ENCODE measurements around the gene UBR7.

The UBR7 gene

GRCh38 chr14:93246534-93246933 is 39.5 kb downstream of the UBR7 start:
- DNase-seq (ENCODE audit: insufficient read length, low spot score) (no peak), FAIRE-seq (no peak)
- TF ChIP-seq POU2F2 (IDR thresholded peaks at IDR 0.05; ENCODE audit: low read depth, low read length) (no peak), POLR2AphosphoS5 (IDR thresholded peaks at IDR 0.05; ENCODE audit: low read depth, low read length) (no peak), POLR2A (IDR thresholded peaks at IDR 0.05; ENCODE audit: low read depth, low read length) (no peak), PAX5 (IDR thresholded peaks at IDR 0.05; ENCODE audit: insufficient read depth, low read length, severe bottlenecking) (no peak), SPI1 (IDR thresholded peaks at IDR 0.05; ENCODE audit: low read depth, low read length) (no peak), TAF1 (IDR thresholded peaks at IDR 0.05; ENCODE audit: low read depth, low read length) (no peak)

GRCh38 chr14:93249128-93249831 is 42.2 kb downstream of the UBR7 start:
- FAIRE-seq: no peak
- no peak for DNase-seq (ENCODE audit: insufficient read length, low spot score)
- TF ChIP-seq SPI1 (IDR thresholded peaks at IDR 0.05; ENCODE audit: low read depth, low read length): no peak
- no peak for TF ChIP-seq POLR2AphosphoS5 (IDR thresholded peaks at IDR 0.05; ENCODE audit: low read depth, low read length)
- TF ChIP-seq PAX5 (IDR thresholded peaks at IDR 0.05; ENCODE audit: insufficient read depth, low read length, severe bottlenecking): no peak
- TF ChIP-seq TAF1 (IDR thresholded peaks at IDR 0.05; ENCODE audit: low read depth, low read length): no peak
- no peak for TF ChIP-seq POU2F2 (IDR thresholded peaks at IDR 0.05; ENCODE audit: low read depth, low read length)
- TF ChIP-seq POLR2A (IDR thresholded peaks at IDR 0.05; ENCODE audit: low read depth, low read length): no peak

- FAIRE-seq (no peak), DNase-seq (ENCODE audit: insufficient read length, low spot score) (no peak)
- TF ChIP-seq POLR2AphosphoS5 (IDR thresholded peaks at IDR 0.05; ENCODE audit: low read depth, low read length): no peak
- no peak for TF ChIP-seq SPI1 (IDR thresholded peaks at IDR 0.05; ENCODE audit: low read depth, low read length)
- no peak for TF ChIP-seq POLR2A (IDR thresholded peaks at IDR 0.05; ENCODE audit: low read depth, low read length)
- TF ChIP-seq POU2F2 (IDR thresholded peaks at IDR 0.05; ENCODE audit: low read depth, low read length): no peak
- TF ChIP-seq PAX5 (IDR thresholded peaks at IDR 0.05; ENCODE audit: insufficient read depth, low read length, severe bottlenecking): no peak
- no peak for TF ChIP-seq TAF1 (IDR thresholded peaks at IDR 0.05; ENCODE audit: low read depth, low read length)
These were observed 55.4 kb downstream of the UBR7 start for GRCh38 chr14:93262446-93262845.

- TF ChIP-seq POLR2AphosphoS5 (IDR thresholded peaks at IDR 0.05; ENCODE audit: low read depth, low read length) (no peak), SPI1 (IDR thresholded peaks at IDR 0.05; ENCODE audit: low read depth, low read length) (no peak), PAX5 (IDR thresholded peaks at IDR 0.05; ENCODE audit: insufficient read depth, low read length, severe bottlenecking) (no peak), POU2F2 (IDR thresholded peaks at IDR 0.05; ENCODE audit: low read depth, low read length) (no peak), TAF1 (IDR thresholded peaks at IDR 0.05; ENCODE audit: low read depth, low read length) (no peak), POLR2A (IDR thresholded peaks at IDR 0.05; ENCODE audit: low read depth, low read length) (no peak)
- DNase-seq (ENCODE audit: insufficient read length, low spot score): no peak
- no peak for FAIRE-seq
These were observed 56.4 kb downstream of the UBR7 start for GRCh38 chr14:93263416-93263815.

GRCh38 chr14:93266127-93266526 is 59.1 kb downstream of the UBR7 start:
- TF ChIP-seq TAF1 (IDR thresholded peaks at IDR 0.05; ENCODE audit: low read depth, low read length) (no peak), POLR2AphosphoS5 (IDR thresholded peaks at IDR 0.05; ENCODE audit: low read depth, low read length) (no peak), POLR2A (IDR thresholded peaks at IDR 0.05; ENCODE audit: low read depth, low read length) (no peak), SPI1 (IDR thresholded peaks at IDR 0.05; ENCODE audit: low read depth, low read length) (no peak), POU2F2 (IDR thresholded peaks at IDR 0.05; ENCODE audit: low read depth, low read length) (no peak), PAX5 (IDR thresholded peaks at IDR 0.05; ENCODE audit: insufficient read depth, low read length, severe bottlenecking) (no peak)
- no peak for DNase-seq (ENCODE audit: insufficient read length, low spot score)
- no peak for FAIRE-seq

- FAIRE-seq: no peak
- DNase-seq (ENCODE audit: insufficient read length, low spot score): no peak
- no peak for TF ChIP-seq PAX5 (IDR thresholded peaks at IDR 0.05; ENCODE audit: insufficient read depth, low read length, severe bottlenecking)
- no peak for TF ChIP-seq POU2F2 (IDR thresholded peaks at IDR 0.05; ENCODE audit: low read depth, low read length)
- TF ChIP-seq POLR2AphosphoS5 (IDR thresholded peaks at IDR 0.05; ENCODE audit: low read depth, low read length): no peak
- no peak for TF ChIP-seq POLR2A (IDR thresholded peaks at IDR 0.05; ENCODE audit: low read depth, low read length)
- TF ChIP-seq SPI1 (IDR thresholded peaks at IDR 0.05; ENCODE audit: low read depth, low read length): no peak
- no peak for TF ChIP-seq TAF1 (IDR thresholded peaks at IDR 0.05; ENCODE audit: low read depth, low read length)
These were observed 60.2 kb downstream of the UBR7 start for GRCh38 chr14:93267149-93267711.

GRCh38 chr14:93268406-93268805 is 61.4 kb downstream of the UBR7 start:
- FAIRE-seq (no peak), DNase-seq (ENCODE audit: insufficient read length, low spot score) (no peak)
- TF ChIP-seq POU2F2 (IDR thresholded peaks at IDR 0.05; ENCODE audit: low read depth, low read length): no peak
- no peak for TF ChIP-seq SPI1 (IDR thresholded peaks at IDR 0.05; ENCODE audit: low read depth, low read length)
- TF ChIP-seq TAF1 (IDR thresholded peaks at IDR 0.05; ENCODE audit: low read depth, low read length): no peak
- no peak for TF ChIP-seq PAX5 (IDR thresholded peaks at IDR 0.05; ENCODE audit: insufficient read depth, low read length, severe bottlenecking)
- TF ChIP-seq POLR2A (IDR thresholded peaks at IDR 0.05; ENCODE audit: low read depth, low read length): no peak
- no peak for TF ChIP-seq POLR2AphosphoS5 (IDR thresholded peaks at IDR 0.05; ENCODE audit: low read depth, low read length)

- FAIRE-seq: peak; percentile 31
- TF ChIP-seq TAF1 (IDR thresholded peaks at IDR 0.05; ENCODE audit: low read depth, low read length) (no peak), POU2F2 (IDR thresholded peaks at IDR 0.05; ENCODE audit: low read depth, low read length) (no peak), POLR2A (IDR thresholded peaks at IDR 0.05; ENCODE audit: low read depth, low read length) (no peak), SPI1 (IDR thresholded peaks at IDR 0.05; ENCODE audit: low read depth, low read length) (no peak), POLR2AphosphoS5 (IDR thresholded peaks at IDR 0.05; ENCODE audit: low read depth, low read length) (no peak), PAX5 (IDR thresholded peaks at IDR 0.05; ENCODE audit: insufficient read depth, low read length, severe bottlenecking) (no peak)
- no peak for DNase-seq (ENCODE audit: insufficient read length, low spot score)
These were observed 62.4 kb downstream of the UBR7 start for GRCh38 chr14:93269341-93270068.

GRCh38 chr14:93271111-93271510 is 64.1 kb downstream of the UBR7 start:
- FAIRE-seq (no peak), DNase-seq (ENCODE audit: insufficient read length, low spot score) (no peak)
- TF ChIP-seq POLR2AphosphoS5 (IDR thresholded peaks at IDR 0.05; ENCODE audit: low read depth, low read length) (no peak), PAX5 (IDR thresholded peaks at IDR 0.05; ENCODE audit: insufficient read depth, low read length, severe bottlenecking) (no peak), POLR2A (IDR thresholded peaks at IDR 0.05; ENCODE audit: low read depth, low read length) (no peak), TAF1 (IDR thresholded peaks at IDR 0.05; ENCODE audit: low read depth, low read length) (no peak), SPI1 (IDR thresholded peaks at IDR 0.05; ENCODE audit: low read depth, low read length) (no peak), POU2F2 (IDR thresholded peaks at IDR 0.05; ENCODE audit: low read depth, low read length) (no peak)
